GM21447 (cell line): ENCODE data around the gene NFIB.

Source experiments
- ATAC-seq: cut with Tn5 transposase; IDR thresholded peaks from one replicate; pipeline ENCODE4 v1.9.1; 2021; ENCODE audit not compliant: unreplicated experiment

The NFIB gene

DNA sequence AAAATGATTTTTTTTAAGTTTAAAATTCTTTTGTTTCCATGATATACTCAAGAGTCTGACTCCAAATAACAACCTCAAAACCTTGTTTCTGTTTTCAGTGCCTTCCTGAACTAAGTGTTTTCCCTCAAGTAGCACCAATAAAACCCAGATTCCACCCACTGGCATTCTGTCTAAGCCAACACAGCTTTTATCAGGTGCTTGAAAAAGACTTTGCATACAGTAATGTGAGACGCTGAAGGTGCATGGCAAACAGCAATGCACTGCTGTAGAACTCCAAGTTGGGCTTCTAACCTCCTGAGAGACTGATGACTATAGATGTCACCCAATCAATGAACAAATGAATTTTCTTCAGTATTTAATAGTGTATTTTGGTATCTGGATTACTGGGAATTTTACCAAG, 95.7 kb downstream of the NFIB start:
- ATAC-seq = no peak

DNA sequence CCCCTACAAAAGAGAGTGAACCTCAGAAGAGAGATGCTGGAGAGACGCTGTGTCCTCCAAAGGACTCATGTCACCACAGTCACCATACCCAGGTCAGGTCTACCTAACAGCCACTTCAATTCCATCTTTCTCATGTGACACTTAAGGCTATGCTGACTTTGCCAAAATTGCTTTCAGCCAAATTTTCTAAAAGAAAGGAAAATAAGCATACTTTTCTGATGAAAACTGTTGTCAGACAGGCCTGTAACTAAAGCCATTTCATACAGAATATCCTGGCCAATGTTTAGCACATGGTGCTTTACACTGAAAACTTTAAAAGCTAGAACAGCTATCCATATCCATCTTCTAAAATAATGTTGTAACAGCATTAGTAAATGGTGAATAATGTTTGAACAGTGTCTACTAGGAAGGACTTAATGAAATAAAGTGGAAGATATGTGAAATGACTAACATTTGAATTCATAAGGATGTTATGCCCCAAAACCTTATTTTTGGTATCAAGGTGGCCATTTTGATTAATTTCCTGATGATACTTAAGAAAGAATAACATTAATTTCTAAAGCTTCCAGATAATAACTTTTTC, 97.2 kb downstream of the NFIB start:
- no peak for ATAC-seq

DNA sequence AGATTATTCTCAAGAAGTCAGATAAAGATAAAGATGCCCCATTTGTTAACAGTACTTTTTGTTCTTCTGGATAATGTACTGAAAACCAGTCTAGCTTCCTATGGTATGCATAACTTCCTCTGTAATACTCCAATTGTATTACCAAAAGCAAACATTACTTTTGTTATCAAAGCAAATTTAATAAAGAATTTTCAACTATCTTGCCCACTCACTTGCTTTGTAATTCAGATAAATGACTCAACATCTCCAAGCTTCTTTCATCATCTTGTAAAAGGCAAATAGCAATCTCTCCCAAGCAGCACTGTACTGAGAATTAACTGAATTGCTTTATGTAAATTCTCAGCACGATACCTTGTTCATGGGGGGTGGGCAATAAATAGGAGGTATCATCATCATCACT, 98.3 kb downstream of the NFIB start:
- ATAC-seq = no peak

DNA sequence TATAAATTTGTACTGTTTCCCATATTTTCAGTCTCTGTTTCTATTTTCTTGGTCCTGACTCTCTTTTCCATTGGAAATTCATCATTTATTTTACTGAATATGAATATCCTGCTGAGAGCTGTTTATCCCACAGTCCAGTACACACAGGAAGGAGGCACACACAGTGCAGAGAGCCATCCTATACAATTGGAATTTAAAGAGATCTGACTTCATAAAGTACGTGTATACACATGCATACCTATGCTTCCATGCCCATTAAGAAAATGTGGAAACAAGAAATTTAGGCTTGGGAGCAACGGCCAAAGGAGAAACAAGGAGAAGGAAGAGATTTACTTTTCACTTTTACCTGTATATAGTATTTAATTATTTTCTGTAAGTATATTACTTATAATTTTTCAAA, 99.2 kb downstream of the NFIB start:
- ATAC-seq = no peak

DNA sequence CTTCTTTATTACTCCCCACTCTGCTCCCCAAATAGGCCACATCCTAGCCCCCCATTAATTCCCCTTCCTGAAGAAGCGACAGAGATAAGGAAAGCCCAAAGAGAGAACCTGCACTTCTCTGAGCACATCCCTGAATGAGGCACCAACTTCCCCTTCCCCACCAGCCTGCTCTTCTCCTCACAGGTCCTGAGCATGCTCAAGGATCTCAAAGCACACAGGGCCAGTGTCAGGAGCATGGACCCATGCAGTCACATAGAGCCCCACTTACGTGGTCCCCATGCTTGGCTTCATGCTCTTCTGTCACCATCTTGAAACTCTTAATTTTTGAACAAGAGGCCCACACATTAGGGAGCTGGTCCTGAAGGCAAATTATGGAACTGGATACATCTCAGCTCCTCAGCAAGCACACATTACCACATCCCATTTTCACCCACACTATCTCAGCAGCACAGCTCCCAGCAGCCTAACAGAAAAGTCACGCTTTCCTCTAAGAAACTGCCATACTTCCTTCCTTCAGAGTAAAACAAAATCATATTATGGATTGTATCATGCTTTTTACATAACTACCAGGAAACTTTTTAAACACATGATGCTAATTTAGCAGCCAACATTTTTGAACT, 99.8 kb downstream of the NFIB start:
- no peak for ATAC-seq

DNA sequence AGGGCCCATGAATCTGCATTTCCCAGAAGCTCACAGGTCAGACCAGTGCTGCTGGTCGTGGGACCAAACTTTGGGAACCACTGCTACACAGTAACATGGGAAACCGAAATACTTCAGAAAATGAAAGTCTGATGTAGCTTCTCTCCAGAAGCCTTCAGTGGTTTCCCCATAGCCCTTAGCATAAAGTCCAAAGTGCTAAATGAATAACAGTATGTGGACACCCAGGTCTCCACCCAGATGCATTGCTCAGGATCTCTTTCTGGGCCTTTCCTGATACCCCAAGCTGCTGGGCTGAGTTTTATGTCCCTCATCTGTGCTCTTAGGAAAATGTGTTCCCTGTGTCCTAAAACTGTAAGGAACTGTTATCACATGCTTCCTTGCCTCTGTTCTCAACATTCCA, 100.4 kb downstream of the NFIB start:
- no peak for ATAC-seq

DNA sequence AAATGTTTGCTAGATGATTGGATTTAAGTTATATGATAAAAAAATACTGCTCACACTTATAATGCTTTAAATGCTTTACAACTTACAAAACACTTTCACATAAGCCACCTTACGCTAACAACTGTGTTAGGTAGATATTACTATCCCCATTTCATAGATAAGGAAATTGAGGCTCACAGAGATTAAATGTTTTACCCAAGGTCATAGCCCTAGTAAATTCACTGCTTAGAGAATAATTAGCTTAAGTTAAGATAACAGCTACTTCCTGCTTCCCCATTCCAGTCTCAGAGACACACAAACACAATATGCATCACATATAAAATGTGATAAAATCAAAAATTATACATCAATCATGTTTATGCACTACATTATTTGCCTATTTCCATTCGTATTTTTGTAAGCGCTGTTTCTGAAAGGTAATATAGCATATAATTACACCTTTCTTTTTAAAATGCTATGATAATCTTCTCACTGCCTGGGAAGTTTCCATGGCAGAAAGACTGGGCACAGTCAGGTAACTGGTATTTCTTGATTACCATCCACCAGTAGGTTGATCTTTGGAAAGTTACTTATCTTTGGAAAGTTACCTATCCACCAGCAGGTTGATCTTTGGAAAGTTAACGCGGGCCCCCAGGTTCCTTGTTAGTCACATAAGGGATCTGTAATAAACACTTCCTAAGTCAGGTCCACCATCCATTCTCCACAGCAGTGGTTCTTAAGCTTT, 101.1 kb downstream of the NFIB start:
- no peak for ATAC-seq

DNA sequence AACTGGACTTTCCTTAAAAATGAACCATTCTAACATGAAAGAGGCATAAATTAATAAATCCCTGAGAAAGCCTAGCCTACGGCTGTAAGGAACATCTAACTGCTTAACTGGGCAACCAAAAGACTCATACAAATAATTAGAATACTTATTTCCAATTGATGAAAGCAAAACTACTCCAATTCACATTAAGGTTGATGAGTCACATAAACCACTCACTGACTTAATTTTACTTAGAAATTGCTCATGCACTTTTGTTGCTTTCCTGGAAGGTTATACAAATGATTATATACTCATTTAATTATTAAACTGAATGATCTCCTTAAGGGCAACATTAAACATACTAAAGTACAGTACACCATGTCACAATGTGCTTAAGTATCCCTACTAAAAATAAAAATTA, 101.9 kb downstream of the NFIB start:
- no peak for ATAC-seq

DNA sequence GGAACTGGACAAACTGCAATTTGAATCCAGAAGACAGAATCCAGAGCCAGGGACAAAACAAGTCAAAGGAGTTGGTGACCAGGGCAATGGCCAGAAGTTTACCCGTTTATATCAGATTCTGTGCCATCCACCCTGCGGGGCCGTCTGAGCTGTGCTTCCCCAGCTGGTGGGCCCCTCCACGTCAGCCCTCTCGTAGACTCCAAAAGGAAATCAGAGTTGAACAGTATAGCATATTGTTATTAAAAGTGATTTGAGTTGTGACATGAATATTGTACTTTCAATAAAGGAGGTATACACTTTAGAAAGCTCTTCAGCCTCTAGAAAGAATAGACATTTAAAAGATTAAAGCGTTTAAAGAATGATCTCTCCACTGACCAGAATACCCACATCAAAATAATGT, 102.4 kb downstream of the NFIB start:
- no peak for ATAC-seq

DNA sequence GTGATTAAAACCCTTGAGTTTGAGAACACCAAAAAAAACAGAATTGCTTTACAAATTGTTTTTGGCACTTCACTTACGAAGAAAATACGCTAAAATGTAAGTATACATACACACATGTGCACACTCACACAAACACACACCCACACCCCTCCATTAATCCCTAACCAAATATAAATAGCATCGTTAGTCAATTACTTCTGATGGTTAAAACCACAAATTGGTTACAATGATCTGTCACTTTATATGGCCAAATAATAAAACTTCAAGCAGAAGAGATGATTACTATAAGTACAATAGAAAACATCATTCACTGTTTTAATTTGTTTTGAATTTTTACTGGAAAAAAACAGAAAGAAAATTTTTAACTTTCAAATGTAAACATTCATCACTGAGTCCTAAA, 103.5 kb downstream of the NFIB start:
- no peak for ATAC-seq

DNA sequence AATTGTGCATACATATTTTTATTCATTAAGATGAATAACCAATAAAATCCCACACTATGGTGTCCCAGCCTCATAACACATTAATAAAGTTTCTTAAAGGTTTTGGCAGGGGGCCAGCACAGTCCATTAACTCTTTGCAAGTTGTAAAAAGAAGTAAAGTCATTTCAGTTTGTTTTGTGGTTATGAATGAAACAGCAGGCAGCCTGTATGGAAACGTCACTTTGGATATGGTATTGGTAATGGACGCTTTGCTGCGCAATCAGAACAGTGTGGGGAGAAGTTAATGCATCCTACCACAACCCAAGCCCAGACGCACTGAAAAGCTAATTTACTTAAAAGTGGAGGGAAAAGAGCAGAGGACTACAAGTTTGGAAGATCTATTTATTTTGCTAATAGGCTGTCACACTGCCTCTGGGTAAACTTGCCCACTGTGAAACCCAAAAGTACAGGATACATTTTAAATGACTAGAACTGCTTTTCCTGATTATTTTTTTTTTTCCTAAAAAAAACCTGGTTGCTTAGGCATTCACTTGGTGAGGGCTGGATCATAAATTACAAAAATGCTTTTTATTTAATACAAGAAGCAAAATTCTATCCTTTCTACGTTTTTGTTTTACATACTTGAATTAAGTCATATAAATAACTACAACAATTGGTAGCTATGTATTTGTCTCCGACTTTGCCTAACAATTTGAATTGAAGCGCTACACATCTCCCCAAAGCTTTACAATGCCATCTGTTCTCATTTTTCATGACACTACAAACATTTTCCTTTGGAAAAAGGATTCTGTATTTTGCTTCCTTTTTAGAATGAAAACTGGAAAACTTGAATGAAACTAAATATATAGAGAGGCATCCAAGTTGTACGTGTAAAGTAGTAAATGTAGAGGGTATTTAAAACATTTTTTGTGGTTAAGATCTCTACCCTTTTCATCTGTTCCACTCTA, 104.3 kb downstream of the NFIB start:
- no peak for ATAC-seq

DNA sequence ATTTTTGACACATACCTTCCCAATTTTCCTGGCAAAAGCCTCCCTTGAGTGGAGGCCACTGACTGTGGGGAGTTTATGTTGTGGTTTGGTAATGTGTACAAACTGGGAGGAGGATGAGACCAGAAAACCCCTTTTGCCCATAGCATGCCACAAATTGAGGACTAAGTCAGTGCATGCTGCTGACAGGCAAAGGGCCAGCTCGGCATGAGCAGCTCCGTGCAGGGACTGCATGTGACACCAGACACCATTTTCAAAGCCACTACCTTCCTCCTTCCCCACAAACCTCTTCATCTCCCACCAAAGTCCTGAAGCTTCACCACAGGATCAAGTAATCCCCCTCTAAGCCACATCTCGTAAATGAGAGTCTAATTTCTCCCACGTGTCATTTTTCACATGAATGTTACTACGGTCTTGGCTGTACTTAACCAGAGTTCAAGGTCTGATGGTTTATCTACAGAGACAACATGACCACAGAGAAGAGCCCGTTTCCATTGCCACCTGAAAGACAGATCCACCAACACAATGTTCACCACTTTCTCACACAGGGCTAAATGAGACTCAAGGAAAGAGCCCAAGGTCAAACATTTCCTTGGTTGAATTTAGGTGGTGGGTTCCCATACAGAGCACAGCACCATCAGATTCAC, 106.5 kb downstream of the NFIB start:
- ATAC-seq = no peak

DNA sequence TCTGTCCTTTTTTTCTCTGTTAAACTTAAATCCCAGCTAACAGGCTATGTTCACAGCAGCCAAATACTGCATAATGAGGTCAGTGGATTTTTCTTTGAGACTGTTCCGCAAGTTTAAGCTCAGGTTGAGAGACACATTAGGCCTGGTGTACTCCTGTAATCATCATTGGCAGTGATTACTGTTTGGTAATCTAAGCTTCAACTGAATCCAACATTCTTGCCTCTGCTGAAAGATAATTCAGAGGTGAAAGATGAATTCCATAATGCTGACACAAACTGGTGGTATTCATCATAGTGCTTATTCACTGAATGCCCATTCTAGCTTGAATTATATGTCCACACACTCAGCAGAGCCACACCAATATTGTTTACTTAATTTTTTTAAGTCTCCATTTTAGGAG, 108.5 kb downstream of the NFIB start:
- ATAC-seq = no peak

DNA sequence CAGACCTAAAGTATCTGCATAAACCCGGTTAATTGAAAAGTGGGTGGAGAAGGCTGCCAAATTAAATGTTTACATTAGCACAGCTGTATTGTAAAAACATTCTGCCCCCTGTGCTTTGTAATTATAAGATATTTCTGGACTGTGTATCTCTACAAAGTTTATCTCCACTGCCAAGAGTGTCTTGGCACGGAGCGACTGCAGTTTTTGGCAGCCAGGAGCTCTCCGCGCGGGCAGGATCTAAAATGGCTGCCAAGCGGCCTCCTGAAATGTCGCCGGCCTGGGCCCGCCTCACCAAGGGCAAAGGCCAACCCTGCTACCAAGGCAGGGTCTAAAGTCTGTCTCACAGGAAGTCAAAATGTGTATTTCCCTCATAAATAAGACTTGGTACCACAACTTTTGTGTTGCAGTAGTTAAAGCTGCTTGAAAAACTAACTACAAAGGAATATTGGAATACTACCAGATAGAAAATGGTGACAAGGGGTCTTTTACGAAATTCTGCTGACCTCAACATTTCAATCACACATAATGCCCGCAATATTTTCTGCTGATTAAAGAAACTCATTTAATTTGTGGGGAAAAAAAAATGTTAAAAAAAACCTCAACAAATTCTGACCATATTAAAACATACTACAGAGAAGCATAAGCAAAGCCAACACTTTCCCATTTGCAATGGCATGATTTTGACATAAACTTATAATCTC, 110.4 kb downstream of the NFIB start:
- ATAC-seq = no peak

DNA sequence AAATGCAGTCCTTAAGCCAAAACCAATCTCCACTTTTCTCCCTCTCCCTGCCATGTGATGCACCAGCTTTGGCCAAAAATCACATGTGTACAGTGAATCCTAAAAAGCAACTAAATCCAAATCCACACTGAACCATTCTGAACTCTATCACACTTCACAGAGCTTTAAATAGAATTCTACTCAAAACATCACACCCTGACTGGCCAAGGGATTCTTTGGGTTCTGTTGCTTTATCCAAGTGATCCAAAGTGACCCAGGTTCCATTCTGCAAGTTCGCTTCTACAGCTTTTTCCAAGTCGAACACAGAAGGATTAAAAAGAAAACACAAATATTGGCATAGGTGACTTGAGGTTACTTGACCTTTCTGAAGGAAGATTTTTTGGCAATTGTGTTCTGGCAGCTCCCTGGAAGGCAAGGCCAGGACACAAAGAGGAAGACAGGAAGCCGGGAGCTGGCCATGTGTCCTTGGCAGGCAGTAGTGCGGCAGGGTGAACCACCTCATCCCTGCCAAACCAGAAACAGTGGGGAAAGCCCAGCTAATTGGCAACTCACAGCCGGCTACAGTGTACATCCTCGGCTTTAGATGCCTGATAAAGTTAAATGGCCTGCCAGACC, 115.0 kb downstream of the NFIB start:
- ATAC-seq = no peak

DNA sequence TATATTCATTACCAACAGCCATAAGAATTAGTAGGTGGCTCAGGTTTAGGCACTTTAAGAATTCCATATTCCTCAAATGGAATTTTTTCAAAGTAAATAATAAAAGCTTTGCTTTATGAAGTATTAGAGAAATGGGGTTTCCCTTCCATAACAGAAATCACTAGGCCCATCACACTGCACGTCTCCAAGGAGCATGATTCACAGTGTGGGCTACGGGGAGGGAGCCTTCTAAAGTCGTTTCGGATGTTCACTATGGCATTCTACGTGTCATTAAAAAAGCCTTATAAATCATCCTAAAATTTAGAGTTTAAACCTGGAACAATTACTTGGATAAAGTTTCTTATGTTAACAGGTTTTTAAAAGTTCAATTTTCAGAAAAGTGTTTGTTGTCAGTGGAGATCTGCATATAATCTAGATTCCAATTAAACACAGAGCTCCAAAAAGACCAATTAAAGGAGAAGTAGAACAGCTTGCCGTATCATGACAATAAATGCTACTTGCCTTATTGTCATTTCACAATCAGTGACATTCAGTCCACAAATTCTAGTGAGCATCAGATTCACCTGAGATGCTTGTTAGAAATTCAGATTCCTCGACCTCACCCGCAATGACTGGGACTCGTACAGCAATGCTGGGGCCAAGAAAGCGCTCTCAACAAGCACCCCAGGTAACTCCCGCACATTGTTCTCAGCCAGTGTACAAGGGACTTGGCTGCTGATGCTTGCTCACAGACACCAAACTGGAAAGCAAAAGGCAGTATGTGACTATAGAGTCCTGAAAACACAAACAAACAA, 115.7 kb downstream of the NFIB start:
- ATAC-seq = no peak

DNA sequence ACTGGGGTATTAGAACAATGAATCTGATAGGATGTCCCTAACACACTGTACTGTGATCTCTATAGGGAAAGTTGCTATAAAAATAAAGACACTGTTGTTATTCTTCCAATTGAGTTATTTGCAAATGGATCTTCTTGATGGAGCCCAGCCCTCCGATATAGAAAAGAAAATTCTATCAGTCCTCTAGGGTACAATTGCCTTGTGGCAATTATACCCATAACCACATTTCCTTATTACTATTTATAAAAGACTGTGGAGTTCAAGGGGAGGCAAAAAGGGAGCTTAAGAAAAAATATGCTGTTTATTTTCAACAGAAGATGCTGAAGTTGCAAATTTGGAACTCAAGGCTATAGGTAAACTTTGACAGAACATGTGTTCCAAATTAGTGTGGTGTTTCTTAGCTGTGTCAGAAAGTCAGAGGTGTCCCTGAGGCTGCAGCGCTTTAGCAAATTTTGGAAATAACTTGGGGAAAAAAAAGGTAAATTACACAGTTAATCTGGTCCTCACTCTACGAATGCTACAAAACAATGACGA, 116.5 kb downstream of the NFIB start:
- ATAC-seq = no peak

DNA sequence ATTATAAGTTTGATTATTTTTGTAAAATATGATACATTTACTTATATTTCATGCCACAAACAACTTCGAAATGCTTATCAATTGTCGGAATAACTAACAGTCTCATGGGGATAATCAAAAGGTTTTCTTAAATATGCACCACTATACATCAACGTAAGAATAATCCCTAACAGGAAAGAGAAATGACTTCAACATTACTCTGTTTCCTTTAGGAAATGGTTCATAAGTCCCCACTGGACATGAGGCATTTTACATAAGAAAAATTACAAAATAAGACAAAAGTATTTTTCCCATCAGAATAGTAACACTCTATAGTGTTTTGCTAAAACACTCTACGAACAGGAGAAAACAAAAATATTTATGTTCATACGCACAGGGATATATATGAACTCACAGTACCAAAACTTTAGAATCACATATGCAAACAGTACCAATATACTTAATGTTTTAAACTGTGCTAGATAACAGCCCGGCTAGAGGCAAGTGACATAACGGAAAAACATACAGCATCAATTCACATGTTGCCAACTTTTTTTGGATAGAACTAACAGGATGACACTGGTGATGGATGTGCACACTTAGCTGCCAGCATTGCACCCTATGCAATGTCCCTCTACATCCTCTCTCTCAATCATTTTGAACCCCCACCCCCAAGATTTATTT, 120.5 kb downstream of the NFIB start:
- ATAC-seq = no peak
